ENCODE data around the gene SLC1A4.

Gene SLC1A4

DNA sequence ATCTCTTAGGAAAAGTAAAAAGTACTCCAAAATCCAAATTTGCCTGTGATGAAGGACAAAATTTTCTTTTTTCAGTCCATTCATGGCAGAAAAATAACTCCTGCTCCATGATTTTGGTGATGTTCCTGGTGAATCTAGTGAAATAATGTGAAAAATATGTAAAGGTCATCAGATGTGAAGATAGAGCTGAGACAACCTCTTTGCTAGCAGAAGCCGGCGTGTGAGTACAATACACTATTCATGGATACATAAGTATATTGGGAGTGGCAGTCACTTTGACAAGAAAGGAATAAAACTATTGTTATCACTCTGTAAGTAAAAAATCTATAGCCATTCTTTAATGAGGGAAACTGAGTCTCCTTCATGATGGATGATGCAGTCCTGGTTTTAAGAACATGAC is 6.3 kb upstream of the SLC1A4 start:
- H3K36me3 ChIP-seq (ENCODE audit: insufficient read depth, low read length): no peaks in the 10 kb centered on the region
- H3K9me3 ChIP-seq (ENCODE audit: low read depth, low read length): no peaks in the 10 kb centered on the region
- TF ChIP-seq EZH2 (IDR thresholded peaks at IDR 0.05): no peak
- no peak for TF ChIP-seq POLR2AphosphoS5 (IDR thresholded peaks at IDR 0.05; ENCODE audit: borderline replicate concordance, low read depth, low read length)
- no peak for TF ChIP-seq FOXP2 (optimal IDR thresholded peaks at IDR 0.05; ENCODE audit: control extremely low read depth, extremely low read length, insufficient read depth)
- no peak overlapping the region for H3K9ac ChIP-seq (ENCODE audit: insufficient read length)
- no peak overlapping the region for H3K27ac ChIP-seq
- DNase-seq (ENCODE audit: low read depth, low spot score): no peak
- no peak overlapping the region for H3K4me3 ChIP-seq

DNA sequence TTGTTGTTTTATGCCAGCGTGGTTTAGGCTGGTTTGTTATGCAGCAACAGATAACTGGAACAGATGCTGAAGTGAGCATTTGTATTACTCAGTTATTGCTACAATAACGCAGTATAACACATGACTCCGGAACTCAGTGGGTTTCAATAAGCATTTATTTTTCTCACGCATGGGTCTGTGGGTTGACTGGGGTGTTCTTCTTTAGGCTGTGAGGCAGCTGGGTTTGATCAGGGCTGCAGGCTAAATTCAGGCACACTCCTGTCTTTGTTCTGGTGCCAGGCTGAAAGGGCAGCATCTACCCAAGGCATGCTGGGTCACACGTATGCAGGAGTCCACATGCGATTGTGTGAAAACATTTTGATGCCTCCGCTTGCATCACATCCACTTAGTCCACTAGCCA is 3.8 kb upstream of the SLC1A4 start:
- no peaks in the 10 kb centered on the region for H3K36me3 ChIP-seq (ENCODE audit: insufficient read depth, low read length)
- TF ChIP-seq EZH2 (IDR thresholded peaks at IDR 0.05) (no peak), FOXP2 (optimal IDR thresholded peaks at IDR 0.05; ENCODE audit: control extremely low read depth, extremely low read length, insufficient read depth) (no peak), POLR2AphosphoS5 (IDR thresholded peaks at IDR 0.05; ENCODE audit: borderline replicate concordance, low read depth, low read length) (no peak)
- no peak for DNase-seq (ENCODE audit: low read depth, low spot score)
- no peaks in the 10 kb centered on the region for H3K9me3 ChIP-seq (ENCODE audit: low read depth, low read length)
- no peak overlapping the region for H3K27ac ChIP-seq
- H3K4me3 ChIP-seq: no peak overlapping the region
- H3K9ac ChIP-seq (ENCODE audit: insufficient read length): no peak overlapping the region

DNA sequence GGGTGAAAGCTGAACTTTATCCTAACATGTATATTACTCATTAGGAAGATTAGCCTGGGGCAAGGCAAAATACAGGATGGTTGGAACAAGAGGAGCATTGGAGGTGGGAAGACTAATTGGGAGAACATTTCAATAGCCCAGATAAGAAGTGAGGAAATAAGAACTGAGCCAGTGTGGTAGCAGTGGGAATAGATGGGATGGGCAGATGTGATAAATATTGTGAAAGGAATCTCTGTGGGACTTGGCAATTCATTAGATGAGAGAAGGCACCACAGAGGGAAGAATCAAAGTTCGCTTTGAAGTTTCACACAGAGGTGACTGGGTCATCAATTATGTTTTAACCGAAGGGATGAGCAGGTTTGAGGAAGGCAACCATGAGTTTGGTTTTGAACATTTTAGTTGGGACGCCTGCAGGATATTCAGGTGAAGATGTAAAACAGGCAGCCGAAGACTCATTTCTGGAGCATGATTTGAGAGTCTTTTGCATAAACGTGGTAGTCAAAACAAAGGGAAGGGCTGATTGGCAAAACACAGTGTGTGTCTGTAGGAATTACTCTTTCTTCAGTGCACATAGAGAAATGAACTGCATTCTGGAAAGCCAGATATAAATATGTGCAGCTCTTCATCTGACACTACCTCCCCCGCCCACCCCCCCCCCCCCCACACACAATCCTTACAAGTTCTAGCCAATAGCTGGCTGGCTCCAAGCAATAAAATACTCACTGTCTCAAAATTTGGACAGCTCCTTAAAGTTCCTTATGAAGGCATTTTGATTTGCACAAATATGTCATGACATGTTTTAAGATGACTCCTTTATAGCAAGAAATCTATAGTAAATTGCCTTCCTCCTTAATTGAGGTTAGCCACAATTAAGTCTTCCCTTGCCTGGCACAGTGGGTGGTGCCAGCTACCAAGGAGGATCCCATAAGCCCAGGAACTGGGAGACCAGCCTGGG is 1.9 kb upstream of the SLC1A4 start:
- peak; percentile 87 for DNase-seq (ENCODE audit: low read depth, low spot score)
- H3K9ac ChIP-seq (ENCODE audit: insufficient read length): peak overlapping the region; percentile 6
- peak overlapping the region; percentile 54 for H3K4me3 ChIP-seq
- H3K36me3 ChIP-seq (ENCODE audit: insufficient read depth, low read length): peaks cover 2% of the 10 kb centered on the region; the same call in 1 of the 2 replicates
- peak overlapping the region; percentile 89 for H3K27ac ChIP-seq
- TF ChIP-seq FOXP2 (optimal IDR thresholded peaks at IDR 0.05; ENCODE audit: control extremely low read depth, extremely low read length, insufficient read depth): no peak
- no peak; the same call in 1 of the 2 replicates for TF ChIP-seq POLR2AphosphoS5 (IDR thresholded peaks at IDR 0.05; ENCODE audit: borderline replicate concordance, low read depth, low read length)
- TF ChIP-seq EZH2 (IDR thresholded peaks at IDR 0.05): no peak
- no peaks in the 10 kb centered on the region for H3K9me3 ChIP-seq (ENCODE audit: low read depth, low read length)

DNA sequence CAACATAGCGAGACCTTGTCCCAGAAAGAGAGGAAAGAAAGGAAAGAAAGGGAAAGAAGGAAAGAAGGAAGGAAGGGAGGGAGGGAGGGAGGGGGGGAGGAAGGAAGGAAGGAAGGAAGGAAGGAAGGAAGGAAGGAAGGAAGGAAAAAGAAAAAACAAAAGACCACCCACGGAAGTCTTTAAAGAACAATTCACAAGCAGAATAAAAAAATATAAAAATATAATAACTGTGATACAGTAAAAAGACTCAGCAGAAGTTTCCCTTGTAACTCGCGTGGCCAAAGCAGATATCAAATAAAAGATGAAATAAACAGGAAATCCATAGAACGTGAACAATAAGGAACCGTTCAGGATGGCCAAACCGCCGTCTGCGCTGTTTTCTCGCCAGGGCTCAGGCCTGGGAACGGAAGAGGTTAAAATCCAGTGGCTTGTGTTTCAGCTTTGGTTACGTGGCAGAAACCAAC is 1.2 kb upstream of the SLC1A4 start:
- TF ChIP-seq EZH2 (IDR thresholded peaks at IDR 0.05): no peak
- no peak for TF ChIP-seq FOXP2 (optimal IDR thresholded peaks at IDR 0.05; ENCODE audit: control extremely low read depth, extremely low read length, insufficient read depth)
- no peak; the same call in 1 of the 2 replicates for TF ChIP-seq POLR2AphosphoS5 (IDR thresholded peaks at IDR 0.05; ENCODE audit: borderline replicate concordance, low read depth, low read length)
- DNase-seq (ENCODE audit: low read depth, low spot score): peak; percentile 89
- peaks cover 8% of the 10 kb centered on the region; the same call in 1 of the 2 replicates for H3K36me3 ChIP-seq (ENCODE audit: insufficient read depth, low read length)
- H3K27ac ChIP-seq: peak overlapping the region; percentile 89
- peak overlapping the region; percentile 62 for H3K9ac ChIP-seq (ENCODE audit: insufficient read length)
- H3K9me3 ChIP-seq (ENCODE audit: low read depth, low read length): no peaks in the 10 kb centered on the region
- peak overlapping the region; percentile 93 for H3K4me3 ChIP-seq

DNA sequence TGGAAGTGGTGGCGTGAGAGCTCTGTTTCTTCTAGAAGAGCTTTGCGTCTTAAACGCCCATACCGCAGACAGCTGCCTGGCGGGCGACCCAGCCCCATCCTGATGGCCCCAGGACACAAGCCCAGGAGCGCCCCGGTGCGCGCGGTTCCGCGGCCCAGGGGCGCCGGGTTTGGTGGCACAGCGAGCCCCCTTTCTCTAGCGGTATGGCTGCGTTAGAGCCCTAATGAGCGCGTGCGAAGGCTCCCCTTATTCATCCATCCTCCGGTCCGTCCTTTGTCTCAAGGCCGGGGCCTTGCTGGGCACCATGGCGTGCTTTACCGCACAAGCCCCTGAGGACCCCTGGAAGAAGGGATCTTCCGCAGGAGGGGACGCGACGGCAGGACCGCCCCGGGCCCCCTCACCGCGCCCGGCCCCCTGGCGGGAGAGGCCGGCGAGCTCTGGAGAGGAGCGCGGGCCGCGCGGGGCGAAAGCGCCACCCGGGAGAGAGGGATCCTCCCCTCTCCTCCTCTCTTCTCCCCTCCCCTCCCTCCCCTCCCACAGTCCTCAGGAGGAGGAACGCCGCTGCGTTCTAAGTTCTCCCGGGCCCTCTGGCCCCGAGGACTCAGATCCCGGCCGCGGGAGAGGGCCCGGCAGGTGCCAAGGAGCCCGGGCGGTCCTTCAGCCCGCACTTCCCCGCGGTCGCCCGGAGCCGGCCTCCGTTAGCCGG is 626 bp upstream of the SLC1A4 start:
- peak overlapping the region; percentile 93 for H3K4me3 ChIP-seq
- DNase-seq (ENCODE audit: low read depth, low spot score): no peak
- TF ChIP-seq POLR2AphosphoS5 (IDR thresholded peaks at IDR 0.05; ENCODE audit: borderline replicate concordance, low read depth, low read length): no peak; the same call in 1 of the 2 replicates
- peak; percentile 44 for TF ChIP-seq FOXP2 (optimal IDR thresholded peaks at IDR 0.05; ENCODE audit: control extremely low read depth, extremely low read length, insufficient read depth)
- TF ChIP-seq EZH2 (IDR thresholded peaks at IDR 0.05): no peak
- peak overlapping the region; percentile 62 for H3K9ac ChIP-seq (ENCODE audit: insufficient read length)
- H3K9me3 ChIP-seq (ENCODE audit: low read depth, low read length): no peaks in the 10 kb centered on the region
- peak overlapping the region; percentile 89 for H3K27ac ChIP-seq
- peaks cover 12% of the 10 kb centered on the region; the same call in 1 of the 2 replicates for H3K36me3 ChIP-seq (ENCODE audit: insufficient read depth, low read length)

DNA sequence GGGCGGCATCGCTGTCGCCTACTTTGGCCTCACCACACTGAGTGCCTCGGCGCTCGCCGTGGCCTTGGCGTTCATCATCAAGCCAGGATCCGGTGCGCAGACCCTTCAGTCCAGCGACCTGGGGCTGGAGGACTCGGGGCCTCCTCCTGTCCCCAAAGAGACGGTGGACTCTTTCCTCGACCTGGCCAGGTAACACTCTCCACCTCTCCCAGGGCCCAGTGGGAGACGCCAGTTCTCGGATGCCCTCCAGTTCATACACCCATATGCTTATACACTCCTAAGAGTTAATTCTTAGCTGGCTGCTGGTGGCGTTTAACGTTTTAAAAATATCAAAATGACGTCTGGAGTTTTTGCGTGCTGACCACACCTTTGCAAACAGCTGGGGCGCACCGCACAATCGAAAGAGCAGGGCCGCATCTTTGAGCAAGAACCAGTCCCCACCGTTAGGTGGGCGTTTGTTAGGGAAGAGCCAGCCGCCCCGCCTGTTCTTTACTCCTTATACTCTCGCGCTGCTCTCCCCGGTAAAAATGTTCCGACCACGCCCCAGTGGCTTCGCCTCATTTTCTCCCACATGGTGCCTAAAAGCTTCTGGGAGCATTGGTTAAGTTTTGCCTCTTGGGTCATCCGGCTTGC is 899 bp downstream of the SLC1A4 start:
- Histone ChIP-seq H3K9ac (ENCODE audit: insufficient read length) (peak overlapping the region; percentile 83), H3K27ac (no peak overlapping the region), H3K36me3 (ENCODE audit: insufficient read depth, low read length) (peaks cover 20% of the 10 kb centered on the region; the same call in 1 of the 2 replicates), H3K4me3 (peak overlapping the region; percentile 93), H3K9me3 (ENCODE audit: low read depth, low read length) (no peaks in the 10 kb centered on the region)
- DNase-seq (ENCODE audit: low read depth, low spot score): no peak
- TF ChIP-seq FOXP2 (optimal IDR thresholded peaks at IDR 0.05; ENCODE audit: control extremely low read depth, extremely low read length, insufficient read depth) (no peak), POLR2AphosphoS5 (IDR thresholded peaks at IDR 0.05; ENCODE audit: borderline replicate concordance, low read depth, low read length) (no peak), EZH2 (IDR thresholded peaks at IDR 0.05) (no peak)

DNA sequence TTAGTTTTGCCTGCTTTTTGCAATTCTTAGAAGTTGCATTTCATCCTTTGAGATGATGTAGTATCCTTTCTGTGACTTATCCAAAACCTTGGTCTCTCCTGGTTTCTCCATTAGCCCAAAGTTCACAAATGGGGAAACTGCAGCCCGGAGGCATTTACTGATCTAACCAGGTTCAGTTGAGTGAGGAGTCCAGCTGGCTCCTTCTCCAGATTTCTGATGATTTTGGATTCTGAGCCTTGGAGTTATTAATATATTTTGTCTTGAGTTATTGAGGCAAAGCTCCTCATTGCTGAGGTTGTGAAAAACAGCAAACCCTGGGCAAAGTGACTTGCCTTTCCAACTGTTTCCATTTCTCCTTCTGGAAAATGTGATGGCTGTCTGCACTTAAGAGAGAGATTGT is 1.7 kb downstream of the SLC1A4 start:
- Histone ChIP-seq H3K9ac (ENCODE audit: insufficient read length) (peak overlapping the region; percentile 83), H3K4me3 (peak overlapping the region; percentile 93), H3K9me3 (ENCODE audit: low read depth, low read length) (no peaks in the 10 kb centered on the region), H3K36me3 (ENCODE audit: insufficient read depth, low read length) (peaks cover 27% of the 10 kb centered on the region), H3K27ac (no peak overlapping the region)
- TF ChIP-seq FOXP2 (optimal IDR thresholded peaks at IDR 0.05; ENCODE audit: control extremely low read depth, extremely low read length, insufficient read depth) (no peak), EZH2 (IDR thresholded peaks at IDR 0.05) (no peak)
- no peak for DNase-seq (ENCODE audit: low read depth, low spot score)

DNA sequence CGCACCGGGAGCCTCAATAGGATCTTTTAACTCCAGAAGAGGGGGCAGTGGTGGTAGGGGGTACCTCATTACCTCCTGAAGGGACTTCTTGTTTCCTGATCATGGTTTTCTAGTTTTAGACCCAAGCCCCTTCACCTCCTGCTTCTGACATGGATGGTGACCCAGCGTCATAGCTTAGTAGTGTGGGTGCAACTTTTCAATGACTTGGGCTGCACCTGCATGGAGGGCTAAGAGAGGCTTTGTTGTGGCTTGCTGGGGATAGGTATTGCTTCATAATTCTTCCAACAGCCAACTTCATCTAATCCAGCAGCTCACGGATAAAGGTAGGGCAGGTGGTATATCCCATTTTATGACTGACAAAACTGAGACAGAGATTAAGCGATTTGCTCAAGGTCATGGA is 3.0 kb downstream of the SLC1A4 start:
- no peak overlapping the region for H3K9ac ChIP-seq (ENCODE audit: insufficient read length)
- peaks cover 30% of the 10 kb centered on the region for H3K36me3 ChIP-seq (ENCODE audit: insufficient read depth, low read length)

More for the DNA sequence above, 3.0 kb downstream of the SLC1A4 start:
- H3K27ac ChIP-seq: no peak overlapping the region
- no peak for DNase-seq (ENCODE audit: low read depth, low spot score)
- peak overlapping the region; percentile 42 for H3K4me3 ChIP-seq
- TF ChIP-seq EZH2 (IDR thresholded peaks at IDR 0.05): no peak
- no peak for TF ChIP-seq POLR2AphosphoS5 (IDR thresholded peaks at IDR 0.05; ENCODE audit: borderline replicate concordance, low read depth, low read length)
- H3K9me3 ChIP-seq (ENCODE audit: low read depth, low read length): no peaks in the 10 kb centered on the region

Measured in SK-N-MC (cell line).